H1 (cell line): ENCODE measurements around the gene RNF224. TPM values are rescaled to one million over a fixed set of nuclear protein-coding genes. Genes with fewer than 3 reads are reported as not detected.

Experiments
- SUZ12 ChIP-seq: fragments of 200-600 bp; sonication (generic); IDR thresholded peaks from 2 replicates; pipeline ENCODE4 v1.6.1; 2012; ENCODE audit warnings: mild to moderate bottlenecking, inconsistent platforms, low read length, moderate library complexity, mixed read lengths
- polyA plus RNA-seq, 7 experiments: library from polyadenylated mRNA; depleted of rRNA in 3 of 7; stranded (reverse) in 5 of 7; unstranded in 2 of 7; fragments of >200 nt in 5 of 7; fragments of 200-250 nt in 2 of 7; gene quantifications; 1 replicate in 5 of 7; 2 replicates in 1 of 7; 4 replicates in 1 of 7; pipeline versions ENCODE4 v1.2.1 to v1.2.3, GENCODE V29; 2011 to 2013; ENCODE audit warnings: missing spikeins in 2 of 7, mixed read lengths in 2 of 7
- total RNA-seq: library from RNA; stranded (reverse); fragmentation: NEBNext Ultra II Directional; extraction: Animal tissue kit (Norgen Biotek cat#: 25700); gene quantifications from 2 replicates; pipeline ENCODE4 v1.2.1, GENCODE V29; 2021

Gene RNF224
- total and polyA plus RNA-seq, 2 of the 8 experiments (the other 6 are each of a cell fraction or from before 2014, with no cell fraction given) = 0.24 TPM; not detected in 1

- TF ChIP-seq SUZ12 = no peak
Observed at GRCh38 chr9:137232101-137232500, 4.8 kb downstream of the RNF224 start (continued).
